HG02840 (cell line): ENCODE results near the gene TMED10.

Source experiments
- ATAC-seq: cut with Tn5 transposase; IDR thresholded peaks from one replicate; pipeline ENCODE4 v1.9.1; 2021; ENCODE audit warnings: mild to moderate bottlenecking, moderate library complexity, moderate number of reproducible peaks; ENCODE audit not compliant: unreplicated experiment, low FRiP score

Gene TMED10

GRCh38 chr14:75176142-75176820 is at the start of gene TMED10:
Gene TMED10, minus strand, starts transcription at chr14:75176612. Its CDS starts 33 bp downstream, at chr14:75176579.
- peak; percentile 82 for ATAC-seq

GRCh38 chr14:75224561-75224960 is 48.1 kb upstream of the TMED10 start:
- ATAC-seq = no peak

GRCh38 chr14:75223664-75224154 is 47.3 kb upstream of the TMED10 start:
- no peak for ATAC-seq

- ATAC-seq = no peak
Observed at GRCh38 chr14:75222208-75222701, 45.8 kb upstream of the TMED10 start.

GRCh38 chr14:75221797-75222196 is 45.4 kb upstream of the TMED10 start:
- no peak for ATAC-seq

GRCh38 chr14:75220156-75220555 is 43.7 kb upstream of the TMED10 start:
- ATAC-seq = no peak

- ATAC-seq = no peak
Observed at GRCh38 chr14:75217508-75218206, 41.2 kb upstream of the TMED10 start.

GRCh38 chr14:75216427-75217006 is 40.1 kb upstream of the TMED10 start:
- ATAC-seq = no peak

- ATAC-seq = no peak
Observed at GRCh38 chr14:75215520-75215919, 39.1 kb upstream of the TMED10 start.

- ATAC-seq = no peak
Observed at GRCh38 chr14:75214558-75214957, 38.1 kb upstream of the TMED10 start.

- no peak for ATAC-seq
Observed at GRCh38 chr14:75213172-75213571, 36.8 kb upstream of the TMED10 start.

GRCh38 chr14:75208843-75209242 is 32.4 kb upstream of the TMED10 start:
- ATAC-seq = no peak

- ATAC-seq = no peak
Observed at GRCh38 chr14:75206190-75206589, 29.8 kb upstream of the TMED10 start.

GRCh38 chr14:75205591-75205990 is 29.2 kb upstream of the TMED10 start:
- no peak for ATAC-seq

GRCh38 chr14:75204116-75204515 is 27.7 kb upstream of the TMED10 start:
- ATAC-seq = no peak

- ATAC-seq = no peak
Observed at GRCh38 chr14:75202657-75203056, 26.2 kb upstream of the TMED10 start.

GRCh38 chr14:75201087-75201486 is 24.7 kb upstream of the TMED10 start:
- ATAC-seq = no peak

- no peak for ATAC-seq
Observed at GRCh38 chr14:75200451-75200850, 24.0 kb upstream of the TMED10 start.

GRCh38 chr14:75198291-75198933 is 22.0 kb upstream of the TMED10 start:
- no peak for ATAC-seq

GRCh38 chr14:75197338-75197737 is 20.9 kb upstream of the TMED10 start:
- no peak for ATAC-seq

GRCh38 chr14:75196468-75196867 is 20.1 kb upstream of the TMED10 start:
- no peak for ATAC-seq
